H1 (cell line): ENCODE data around the gene IWS1. TPM values are rescaled to one million over a fixed set of nuclear protein-coding genes. Genes with fewer than 3 reads are reported as not detected.

Experiments used
- CTCF ChIA-PET: fragments of 300-600 bp; sonication (Branson Sonifier 250); formaldehyde crosslinking; loops from one replicate; lab custom pipeline; 2021; ENCODE audit not compliant: partially characterized antibody; lab: Charles Lee
- POLR2A ChIA-PET: fragments of 300-600 bp; sonication (Branson Sonifier 250); formaldehyde crosslinking; loops from one replicate; lab custom pipeline; 2021; ENCODE audit warnings: inconsistent platforms; ENCODE audit not compliant: partially characterized antibody; lab: Charles Lee
- DNase-seq, 2 experiments: peaks; one replicate each; pipeline versions ENCODE4 v3.0.0 to v3.0.0-alpha.2; 2010 to 2022; ENCODE audit warnings: low spot score in 2 of 2, low read depth in 1 of 2, mixed read lengths in 1 of 2
- FAIRE-seq: peaks from 2 replicates; lab custom pipeline; 2011; peaks lifted over from hg19 to GRCh38; lab: Jason Lieb, UNC
- H2AFZ ChIP-seq: 2 replicates; pipeline ENCODE4 v1.8.1; 2012; ENCODE audit warnings: low read length, inconsistent platforms
- H2AK5ac ChIP-seq: 2 replicates; pipeline ENCODE4 v1.6.1; 2013; ENCODE audit warnings: low read depth, low read length
- H2BK120ac ChIP-seq: replicated peaks from 2 replicates; pipeline ENCODE3; 2013; ENCODE audit warnings: low read depth, low read length, inconsistent platforms
- H2BK12ac ChIP-seq: 2 replicates; pipeline ENCODE4 v1.6.1; 2013; ENCODE audit warnings: low read depth, low read length
- H2BK15ac ChIP-seq: 2 replicates; pipeline ENCODE4 v1.6.1; 2013; ENCODE audit warnings: low read length
- H2BK20ac ChIP-seq: 2 replicates; pipeline ENCODE4 v1.6.1; 2013; ENCODE audit warnings: low read length
- H2BK5ac ChIP-seq: 2 replicates; pipeline ENCODE4 v1.6.1; 2013; ENCODE audit warnings: low read depth, low read length
- H3K14ac ChIP-seq: 2 replicates; pipeline ENCODE4 v1.6.1; 2013; ENCODE audit warnings: inconsistent platforms; ENCODE audit not compliant: insufficient read length
- H3K18ac ChIP-seq: 2 replicates; pipeline ENCODE4 v1.6.1; 2013; ENCODE audit warnings: low read length; ENCODE audit errors: extremely low read depth
- H3K23ac ChIP-seq: 2 replicates; pipeline ENCODE4 v1.6.1; 2013; ENCODE audit warnings: inconsistent platforms; ENCODE audit not compliant: insufficient read length
- H3K23me2 ChIP-seq: 2 replicates; pipeline ENCODE4 v1.6.1; 2013; ENCODE audit warnings: low read depth, low read length
- H3K27ac ChIP-seq: 2 replicates; pipeline ENCODE4 v1.6.1; 2011; ENCODE audit warnings: low read depth, low read length, inconsistent platforms
- H3K27me3 ChIP-seq, 4 experiments: replicated peaks in 1 of 4; 1 replicate in 1 of 4; 2 replicates in 3 of 4; pipeline versions ENCODE4 v1.6.1 to v1.8.1; 2011 to 2013; ENCODE audit warnings: low read length in 3 of 4, mild to moderate bottlenecking in 3 of 4, inconsistent platforms in 2 of 4, mixed read lengths in 2 of 4, moderate library complexity in 1 of 4; ENCODE audit not compliant: control insufficient read depth in 3 of 4, insufficient read depth in 3 of 4; ENCODE audit errors: extremely low read depth in 1 of 4
- H3K36me3 ChIP-seq, 4 experiments: 2 replicates each; pipeline versions ENCODE4 v1.6.1 to v1.8.1; 2011 to 2013; ENCODE audit warnings: mild to moderate bottlenecking in 4 of 4, low read length in 3 of 4, moderate library complexity in 2 of 4, control low read depth in 1 of 4, inconsistent platforms in 1 of 4; ENCODE audit not compliant: insufficient read depth in 4 of 4, control insufficient read depth in 2 of 4
- H3K4ac ChIP-seq: replicated peaks from 2 replicates; pipeline ENCODE3; 2013; ENCODE audit warnings: low read length, low read depth, mixed read lengths, inconsistent platforms; ENCODE audit not compliant: insufficient read length
- H3K4me1 ChIP-seq, 4 experiments: replicated peaks in 1 of 4; 1 replicate in 1 of 4; 2 replicates in 3 of 4; pipeline versions ENCODE4 v1.6.1 to v1.8.1; 2011 to 2013; ENCODE audit warnings: low read length in 3 of 4, inconsistent platforms in 2 of 4, mixed read lengths in 1 of 4; ENCODE audit not compliant: insufficient read depth in 4 of 4, control insufficient read depth in 3 of 4
- H3K4me2 ChIP-seq, 2 experiments: 2 replicates each; pipeline versions ENCODE4 v1.6.1 to v1.8.1; 2011 to 2013; ENCODE audit warnings: low read depth in 2 of 2, low read length in 2 of 2, control low read depth in 1 of 2, inconsistent platforms in 1 of 2, mild to moderate bottlenecking in 1 of 2; ENCODE audit not compliant: insufficient read depth in 1 of 2
- H3K4me3 ChIP-seq, 4 experiments: fragments of 200-600, 300-600 bp in 1 of 4; sonication (generic), shearing (Covaris generic), sonication (Bioruptor Twin) in 1 of 4; 2 replicates each; pipeline versions ENCODE4 v1.5.1 to v1.8.1; 2011 to 2016; ENCODE audit warnings: low read length in 4 of 4, low read depth in 3 of 4, control low read depth in 2 of 4, inconsistent platforms in 2 of 4, mild to moderate bottlenecking in 2 of 4, mixed read lengths in 1 of 4, moderate library complexity in 1 of 4; ENCODE audit not compliant: insufficient read depth in 2 of 4; ENCODE audit errors: extremely low read depth in 1 of 4
- H3K56ac ChIP-seq: replicated peaks from 2 replicates; pipeline ENCODE3; 2013; ENCODE audit warnings: low read depth, mild to moderate bottlenecking, mixed read lengths, low read length, inconsistent platforms; ENCODE audit not compliant: insufficient read length
- H3K79me1 ChIP-seq: 2 replicates; pipeline ENCODE4 v1.6.1; 2013; ENCODE audit warnings: low read depth, low read length, control low read depth
- H3K79me2 ChIP-seq, 2 experiments: 2 replicates each; pipeline versions ENCODE4 v1.6.1 to v1.8.1; 2012 to 2013; ENCODE audit warnings: low read length in 2 of 2, mild to moderate bottlenecking in 2 of 2, inconsistent platforms in 1 of 2; ENCODE audit not compliant: insufficient read depth in 2 of 2, control insufficient read depth in 1 of 2
- H3K9ac ChIP-seq, 4 experiments: replicated peaks in 1 of 4; 1 replicate in 1 of 4; 2 replicates in 3 of 4; pipeline versions ENCODE4 v1.6.1 to v1.8.1; 2011 to 2013; ENCODE audit warnings: low read depth in 3 of 4, low read length in 3 of 4, control low read depth in 2 of 4, mild to moderate bottlenecking in 2 of 4, moderate library complexity in 2 of 4, inconsistent platforms in 1 of 4; ENCODE audit errors: extremely low read depth in 1 of 4
- H3K9me3 ChIP-seq, 2 experiments: 2 replicates each; pipeline versions ENCODE4 v1.6.1 to v1.8.1; 2012 to 2013; ENCODE audit warnings: mild to moderate bottlenecking in 2 of 2, moderate library complexity in 2 of 2, control low read depth in 1 of 2, inconsistent platforms in 1 of 2, low read depth in 1 of 2, low read length in 1 of 2, mixed read lengths in 1 of 2; ENCODE audit not compliant: insufficient read depth in 2 of 2
- H4K20me1 ChIP-seq, 2 experiments: replicated peaks in 1 of 2; 2 replicates each; pipeline versions ENCODE3 to v1.8.1; 2011 to 2013; ENCODE audit warnings: inconsistent platforms in 2 of 2, low read length in 2 of 2, mild to moderate bottlenecking in 1 of 2; ENCODE audit not compliant: insufficient read depth in 2 of 2, control insufficient read depth in 1 of 2
- H4K5ac ChIP-seq: 2 replicates; pipeline ENCODE4 v1.6.1; 2013; ENCODE audit warnings: low read length, low read depth, mixed read lengths, inconsistent platforms; ENCODE audit not compliant: insufficient read length
- H4K8ac ChIP-seq: 2 replicates; pipeline ENCODE4 v1.8.0; 2013; ENCODE audit warnings: mild to moderate bottlenecking, moderate library complexity, low read length, inconsistent platforms; ENCODE audit not compliant: insufficient read depth; ENCODE audit errors: extremely low read depth
- H4K91ac ChIP-seq: replicated peaks from 2 replicates; pipeline ENCODE3; 2013; ENCODE audit warnings: low read length, mixed read lengths, inconsistent platforms; ENCODE audit not compliant: insufficient read length
- ASH2L ChIP-seq: fragments of 200-600, 300-600 bp; sonication (generic); IDR thresholded peaks from one replicate; pipeline ENCODE4 v1.7.1; 2017; ENCODE audit warnings: low read length
- CBX8 ChIP-seq: fragments of 300-800, 300-1000 bp; sonication (generic); IDR thresholded peaks from 2 replicates; pipeline ENCODE4 v1.7.1; 2016; ENCODE audit warnings: low read depth, low read length, borderline replicate concordance
- CHD1 ChIP-seq: IDR thresholded peaks from 2 replicates; pipeline ENCODE4 v1.6.1; 2012; ENCODE audit warnings: low read depth, low read length, improper control_type of control experiment
- CTBP2 ChIP-seq: IDR thresholded peaks from 2 replicates; pipeline ENCODE4 v1.7.0; 2011; ENCODE audit warnings: borderline replicate concordance, mild to moderate bottlenecking, moderate library complexity, mixed read lengths, low read length; ENCODE audit not compliant: insufficient read depth, insufficient read length
- GABPA ChIP-seq: IDR thresholded peaks from 2 replicates; pipeline ENCODE4 v1.6.1; 2011; ENCODE audit warnings: mild to moderate bottlenecking, low read length, moderate library complexity, borderline replicate concordance; ENCODE audit not compliant: insufficient read depth
- KDM1A ChIP-seq: fragments of 200-600, 300-600 bp; sonication (generic); IDR thresholded peaks from 2 replicates; pipeline ENCODE4 v1.7.1; 2016; ENCODE audit warnings: mild to moderate bottlenecking, low read length, borderline replicate concordance
- MAFK ChIP-seq: IDR thresholded peaks from 2 replicates; pipeline ENCODE4 v1.6.1; 2012; ENCODE audit warnings: low read depth, mild to moderate bottlenecking, improper control_type of control experiment, low read length
- POLR2AphosphoS5 ChIP-seq: IDR thresholded peaks from 2 replicates; pipeline ENCODE4 v1.6.1; 2011; ENCODE audit warnings: low read depth, low read length
- RXRA ChIP-seq: IDR thresholded peaks from 2 replicates; pipeline ENCODE4 v1.6.1; 2011; ENCODE audit warnings: low read depth, mild to moderate bottlenecking, low read length, moderate library complexity; ENCODE audit not compliant: insufficient read depth
- SAP30 ChIP-seq: fragments of 300-600 bp; sonication (generic); IDR thresholded peaks from 2 replicates; pipeline ENCODE4 v1.7.1; 2012; ENCODE audit warnings: low read length, moderate library complexity, mild to moderate bottlenecking, inconsistent platforms; ENCODE audit not compliant: insufficient read depth, insufficient replicate concordance
- SP2 ChIP-seq: IDR thresholded peaks from 2 replicates; pipeline ENCODE4 v1.6.1; 2012; ENCODE audit warnings: mild to moderate bottlenecking, low read length, inconsistent platforms
- TBP ChIP-seq: IDR thresholded peaks from 2 replicates; pipeline ENCODE4 v1.6.1; 2011; ENCODE audit warnings: low read depth, low read length, improper control_type of control experiment
- WGBS, 2 experiments: shearing (Covaris generic) in 1 of 2; methylation state at CpG; one replicate each; pipeline versions ENCODE4 v1.1.6 to v1.1.7; 2013 to 2015; ENCODE audit warnings: low lambda C conversion rate in 2 of 2, mixed read lengths in 2 of 2, inconsistent platforms in 1 of 2, low coverage in 1 of 2, missing lambda C conversion rate in 1 of 2; ENCODE audit not compliant: insufficient replicate concordance in 2 of 2, insufficient coverage in 1 of 2, insufficient read length in 1 of 2; ENCODE audit errors: extremely low coverage in 1 of 2, missing lambda C conversion rate in 1 of 2; 5-methylcytosine and 5-hydroxymethylcytosine counted together
- polyA plus RNA-seq, 7 experiments: library from polyadenylated mRNA; depleted of rRNA in 3 of 7; stranded (reverse) in 5 of 7; unstranded in 2 of 7; fragments of >200 nt in 5 of 7; fragments of 200-250 nt in 2 of 7; gene quantifications; 1 replicate in 5 of 7; 2 replicates in 1 of 7; 4 replicates in 1 of 7; pipeline versions ENCODE4 v1.2.1 to v1.2.3, GENCODE V29; 2011 to 2013; ENCODE audit warnings: missing spikeins in 2 of 7, mixed read lengths in 2 of 7
- total RNA-seq: library from RNA; stranded (reverse); fragmentation: NEBNext Ultra II Directional; extraction: Animal tissue kit (Norgen Biotek cat#: 25700); gene quantifications from 2 replicates; pipeline ENCODE4 v1.2.1, GENCODE V29; 2021
- TF ChIP-seq, protein P1 (sequence below): IDR thresholded peaks from 2 replicates; pipeline ENCODE4 v1.6.1; 2012; ENCODE audit warnings: low read length, inconsistent platforms

IWS1 gene
- total and polyA plus RNA-seq, 2 of the 8 experiments (the other 6 are each of a cell fraction or from before 2014, with no cell fraction given), result 18.4 to 64.8 TPM

DNA sequence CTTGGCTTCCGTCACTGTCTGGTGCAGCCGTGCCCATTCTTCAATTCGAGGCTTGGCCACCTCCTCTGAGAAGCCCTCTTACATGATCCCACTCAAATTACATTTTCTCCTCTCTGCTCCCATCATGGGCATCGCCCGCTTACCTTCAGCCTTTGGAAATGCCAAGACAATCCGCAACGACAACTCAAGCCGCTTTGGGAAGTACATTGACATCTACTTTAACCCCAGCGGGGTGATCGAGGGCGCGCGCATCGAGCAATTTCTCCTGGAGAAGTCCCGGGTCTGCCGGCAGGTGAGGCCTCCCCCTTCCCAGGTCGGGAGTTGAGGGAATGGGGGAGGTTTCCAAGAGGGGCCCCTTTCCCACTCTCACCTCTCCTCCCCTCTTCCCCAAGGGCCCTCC lies 47.5 kb upstream of the IWS1 start:
- DNase-seq (peak in 1 of 2 experiments; percentile 35), FAIRE-seq (no peak)
- Histone ChIP-seq H3K18ac (no peak overlapping the region), H3K23ac (no peak overlapping the region), H3K4me1 (peaks cover 0 to 3% (median 0%) of the 10 kb centered on the region in 4 experiments; a peak in 2 of 7 replicates), H3K9me3 (no peaks in the 10 kb centered on the region), H3K27ac (no peak overlapping the region), H4K5ac (no peak overlapping the region), H4K8ac (peak overlapping the region; percentile 57; the same call in 1 of the 2 replicates), H4K91ac (no peak overlapping the region), H3K4me2 (no peak overlapping the region), H2BK5ac (no peak overlapping the region), H2BK120ac (no peak overlapping the region), H2AK5ac (no peak overlapping the region), H3K4me3 (no peak overlapping the region), H4K20me1 (no peaks in the 10 kb centered on the region), H2AFZ (no peak overlapping the region), H3K56ac (no peak overlapping the region), H2BK20ac (no peak overlapping the region), H3K9ac (no peak overlapping the region), H3K4ac (no peak overlapping the region), H3K23me2 (no peaks in the 10 kb centered on the region), H3K36me3 (no peaks in the 10 kb centered on the region), H2BK12ac (no peak overlapping the region), H3K14ac (no peak overlapping the region), H2BK15ac (no peak overlapping the region), H3K79me2 (no peaks in the 10 kb centered on the region), H3K79me1 (no peaks in the 10 kb centered on the region), H3K27me3 (no peaks in the 10 kb centered on the region; a peak in 1 of 7 replicates)
- CTCF ChIA-PET, result no interaction called here
- 96% methylated on average over 17 of the region's 17 CpGs; no CpG with 5 or more reads in 1 of the 2 experiments for WGBS, 2 experiments
- POLR2A ChIA-PET, result no interaction called here
- TF ChIP-seq CBX8, result no peak
- TF ChIP-seq SP2, result no peak
- no peak for TF ChIP-seq CTBP2
- no peak for TF ChIP-seq KDM1A
- no peak for TF ChIP-seq ASH2L
- no peak for TF ChIP-seq TBP
- no peak for TF ChIP-seq SAP30
- no peak for TF ChIP-seq CHD1
- TF ChIP-seq RXRA, result no peak
- no peak for TF ChIP-seq MAFK
- TF ChIP-seq, protein P1, sequence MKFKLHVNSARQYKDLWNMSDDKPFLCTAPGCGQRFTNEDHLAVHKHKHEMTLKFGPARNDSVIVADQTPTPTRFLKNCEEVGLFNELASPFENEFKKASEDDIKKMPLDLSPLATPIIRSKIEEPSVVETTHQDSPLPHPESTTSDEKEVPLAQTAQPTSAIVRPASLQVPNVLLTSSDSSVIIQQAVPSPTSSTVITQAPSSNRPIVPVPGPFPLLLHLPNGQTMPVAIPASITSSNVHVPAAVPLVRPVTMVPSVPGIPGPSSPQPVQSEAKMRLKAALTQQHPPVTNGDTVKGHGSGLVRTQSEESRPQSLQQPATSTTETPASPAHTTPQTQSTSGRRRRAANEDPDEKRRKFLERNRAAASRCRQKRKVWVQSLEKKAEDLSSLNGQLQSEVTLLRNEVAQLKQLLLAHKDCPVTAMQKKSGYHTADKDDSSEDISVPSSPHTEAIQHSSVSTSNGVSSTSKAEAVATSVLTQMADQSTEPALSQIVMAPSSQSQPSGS, result no peak
- no peak for TF ChIP-seq POLR2AphosphoS5
- no peak for TF ChIP-seq GABPA
